Parathyroid adenoma (tissue), 2 donors: Measurements from ENCODE around the gene CCDC92B.

ENCODE experiments used
- H2AFZ ChIP-seq: fragments of 300-600 bp; sonication (generic); one replicate; pipeline ENCODE4 v1.7.0; 2017; ENCODE audit warnings: antibody characterized with exemption, mild to moderate bottlenecking
- H3K27ac ChIP-seq: fragments of 300-600 bp; sonication (generic); one replicate; pipeline ENCODE4 v1.7.0; 2017
- H3K27me3 ChIP-seq: fragments of 300-600 bp; sonication (generic); one replicate; pipeline ENCODE4 v1.7.0; 2017; ENCODE audit warnings: low read length; ENCODE audit not compliant: control insufficient read depth, insufficient read depth
- H3K36me3 ChIP-seq: fragments of 300-600 bp; sonication (generic); one replicate; pipeline ENCODE4 v1.7.0; 2017; ENCODE audit warnings: low read length; ENCODE audit not compliant: control insufficient read depth, insufficient read depth
- H3K4me1 ChIP-seq: fragments of 300-600 bp; sonication (generic); one replicate; pipeline ENCODE4 v1.7.0; 2017; ENCODE audit warnings: control low read depth
- H3K4me2 ChIP-seq: fragments of 300-600 bp; sonication (generic); one replicate; pipeline ENCODE4 v1.7.0; 2017; ENCODE audit warnings: low read length
- H3K4me3 ChIP-seq: fragments of 300-600 bp; sonication (generic); one replicate; pipeline ENCODE4 v1.7.0; 2017; ENCODE audit warnings: low read depth, low read length
- H3K79me2 ChIP-seq: fragments of 300-600 bp; sonication (generic); one replicate; pipeline ENCODE4 v1.7.0; 2017; ENCODE audit warnings: control low read depth
- H3K9ac ChIP-seq: fragments of 300-600 bp; sonication (generic); one replicate; pipeline ENCODE4 v1.7.0; 2017; ENCODE audit warnings: mild to moderate bottlenecking
- H3K9me3 ChIP-seq: fragments of 300-600 bp; sonication (generic); one replicate; pipeline ENCODE4 v1.7.0; 2017; ENCODE audit warnings: low read length; ENCODE audit not compliant: control insufficient read depth
- TF ChIP-seq, protein P1 (sequence below): fragments of 300-600 bp; sonication (generic); IDR thresholded peaks from one replicate; pipeline ENCODE4 v1.7.0; 2017; ENCODE audit warnings: antibody characterized with exemption, mild to moderate bottlenecking
- donor health status: primary hyperparathyroidism.

CCDC92B gene

DNA sequence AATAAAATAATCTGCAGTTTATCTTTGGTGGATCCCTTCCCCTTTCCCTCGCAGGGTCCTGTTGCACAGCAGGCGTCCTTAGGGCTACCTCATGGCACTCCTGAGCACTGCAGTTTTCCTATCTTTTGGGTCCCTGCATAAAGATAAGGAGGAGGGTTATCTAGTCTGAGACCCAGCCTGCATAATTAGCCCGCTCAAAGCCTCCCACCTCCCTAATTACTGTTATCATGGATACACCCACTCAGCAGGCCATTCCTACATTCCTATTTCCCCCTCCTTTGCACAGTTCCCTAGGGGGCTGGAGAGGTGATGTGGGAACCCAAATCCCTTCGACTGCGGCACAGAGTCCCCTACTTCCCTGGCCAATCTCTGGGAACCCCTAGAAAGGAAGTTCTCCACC lies 32.8 kb downstream of the CCDC92B start:
- TF ChIP-seq, protein P1, sequence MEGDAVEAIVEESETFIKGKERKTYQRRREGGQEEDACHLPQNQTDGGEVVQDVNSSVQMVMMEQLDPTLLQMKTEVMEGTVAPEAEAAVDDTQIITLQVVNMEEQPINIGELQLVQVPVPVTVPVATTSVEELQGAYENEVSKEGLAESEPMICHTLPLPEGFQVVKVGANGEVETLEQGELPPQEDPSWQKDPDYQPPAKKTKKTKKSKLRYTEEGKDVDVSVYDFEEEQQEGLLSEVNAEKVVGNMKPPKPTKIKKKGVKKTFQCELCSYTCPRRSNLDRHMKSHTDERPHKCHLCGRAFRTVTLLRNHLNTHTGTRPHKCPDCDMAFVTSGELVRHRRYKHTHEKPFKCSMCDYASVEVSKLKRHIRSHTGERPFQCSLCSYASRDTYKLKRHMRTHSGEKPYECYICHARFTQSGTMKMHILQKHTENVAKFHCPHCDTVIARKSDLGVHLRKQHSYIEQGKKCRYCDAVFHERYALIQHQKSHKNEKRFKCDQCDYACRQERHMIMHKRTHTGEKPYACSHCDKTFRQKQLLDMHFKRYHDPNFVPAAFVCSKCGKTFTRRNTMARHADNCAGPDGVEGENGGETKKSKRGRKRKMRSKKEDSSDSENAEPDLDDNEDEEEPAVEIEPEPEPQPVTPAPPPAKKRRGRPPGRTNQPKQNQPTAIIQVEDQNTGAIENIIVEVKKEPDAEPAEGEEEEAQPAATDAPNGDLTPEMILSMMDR: no peak
- H3K79me2 ChIP-seq: peaks cover 5% of the 10 kb centered on the region
- no peak overlapping the region for H3K4me3 ChIP-seq
- no peak overlapping the region for H3K4me2 ChIP-seq
- H3K27ac ChIP-seq: no peak overlapping the region
- no peaks in the 10 kb centered on the region for H3K27me3 ChIP-seq
- no peak overlapping the region for H3K9ac ChIP-seq
- no peaks in the 10 kb centered on the region for H3K36me3 ChIP-seq
- peaks cover 9% of the 10 kb centered on the region for H3K4me1 ChIP-seq
- no peaks in the 10 kb centered on the region for H3K9me3 ChIP-seq
- no peak overlapping the region for H2AFZ ChIP-seq

DNA sequence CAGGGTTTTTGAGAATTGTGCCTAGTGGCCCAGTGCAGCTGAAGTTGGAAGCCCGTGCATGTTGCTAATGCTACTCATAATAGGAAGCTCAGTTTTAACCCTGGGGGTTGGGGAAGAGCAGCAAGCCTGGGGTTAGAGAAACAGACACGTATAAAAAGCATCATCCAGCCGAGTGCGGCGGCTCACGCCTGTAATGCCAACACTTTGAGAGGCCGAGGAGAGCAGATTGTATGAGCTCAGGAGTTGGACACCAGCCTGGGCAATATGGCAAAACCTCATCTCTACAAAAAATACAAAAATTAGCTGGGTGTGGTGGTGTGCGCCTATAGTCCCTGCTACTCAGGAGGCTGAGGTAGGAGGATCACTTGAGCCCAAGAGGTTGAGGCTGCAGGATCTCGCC lies 35.6 kb downstream of the CCDC92B start:
- Histone ChIP-seq H3K36me3 (no peaks in the 10 kb centered on the region), H3K4me1 (peaks cover 19% of the 10 kb centered on the region), H3K27me3 (no peaks in the 10 kb centered on the region), H3K27ac (no peak overlapping the region), H3K79me2 (peaks cover 27% of the 10 kb centered on the region), H3K9ac (no peak overlapping the region), H2AFZ (no peak overlapping the region), H3K9me3 (no peaks in the 10 kb centered on the region), H3K4me2 (no peak overlapping the region), H3K4me3 (no peak overlapping the region)
- TF ChIP-seq, protein P1: no peak

DNA sequence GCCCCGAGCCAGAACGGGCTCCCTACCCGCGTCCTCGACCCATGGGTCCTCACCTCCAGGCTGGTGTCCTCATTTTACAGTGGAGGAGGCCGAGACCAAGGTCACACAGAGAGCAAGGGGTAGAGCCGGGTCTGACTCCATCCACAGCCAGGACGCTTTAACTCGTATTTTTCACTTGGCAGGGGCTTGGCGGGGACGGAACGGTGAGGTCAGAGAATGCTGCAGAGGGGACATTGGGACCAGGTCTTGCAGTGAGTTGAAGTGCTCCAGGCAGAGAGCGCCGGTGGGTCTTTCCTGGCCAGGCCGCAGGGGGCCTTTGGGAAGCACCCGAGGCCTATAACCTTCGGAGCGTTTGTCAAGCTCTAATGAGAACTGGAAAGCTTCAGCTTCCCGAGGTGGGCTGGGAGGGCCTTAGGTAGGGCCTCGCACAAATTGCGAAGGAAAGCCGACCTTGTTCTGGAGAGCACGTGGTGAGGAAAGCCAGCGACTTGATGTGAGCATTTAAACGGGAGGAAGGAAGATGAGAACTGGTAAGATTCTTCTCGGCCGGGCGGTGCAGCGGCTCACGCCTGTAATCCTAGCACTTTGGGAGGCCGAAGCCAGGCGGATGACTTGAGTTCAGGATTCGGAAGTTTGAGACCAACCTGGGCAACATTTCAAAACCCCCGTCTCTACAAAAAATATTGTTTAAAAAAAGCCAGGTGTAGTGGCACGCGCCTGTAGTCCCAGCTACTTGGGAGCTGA lies 37.0 kb downstream of the CCDC92B start:
- Histone ChIP-seq H3K4me1 (peaks cover 31% of the 10 kb centered on the region), H3K36me3 (no peaks in the 10 kb centered on the region), H3K27ac (peak overlapping the region; percentile 90)

DNA sequence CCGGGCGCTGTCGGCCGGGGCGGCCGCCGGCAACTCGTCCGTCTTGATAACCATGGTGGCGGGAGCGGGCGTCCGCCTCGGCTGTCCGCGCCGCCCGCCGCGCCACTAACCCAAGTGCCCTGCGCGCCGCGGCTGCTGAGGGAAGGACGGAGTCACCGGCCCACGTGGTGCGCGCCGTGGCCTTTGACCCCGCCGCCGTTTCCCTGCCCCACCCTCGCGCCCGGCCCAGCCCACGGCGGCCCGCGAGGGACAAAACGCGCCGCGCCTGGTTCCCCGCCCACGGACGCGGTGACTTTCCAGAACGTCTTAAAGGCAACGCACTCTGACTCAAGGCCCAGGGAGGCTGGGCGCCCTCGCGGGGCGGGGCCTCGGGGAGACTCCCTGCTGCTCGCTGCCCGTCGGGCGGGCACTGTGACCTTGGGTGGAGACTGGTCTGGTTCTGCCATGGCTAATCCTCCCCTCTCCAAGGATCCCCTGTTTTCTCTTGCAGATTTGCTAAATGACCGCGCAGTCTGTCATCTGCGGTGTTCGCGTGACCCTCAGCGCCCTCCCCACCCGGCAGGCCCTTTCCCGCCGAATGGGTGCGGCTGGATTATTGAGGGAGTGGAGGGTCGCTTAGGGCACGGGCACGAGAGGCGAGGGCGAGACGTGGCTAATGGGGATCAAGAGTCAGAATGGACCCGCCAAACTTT lies 37.7 kb downstream of the CCDC92B start, which contains the start of gene CLUH:
Gene CLUH, minus strand, starts transcription at position 157 of the 692 bp plus-strand sequence. Its CDS starts 103 bp downstream, at position 54.
- H3K27ac ChIP-seq: peak within 1 kb of the TSS; percentile 90
- no peaks in the 10 kb centered on the region for H3K9me3 ChIP-seq
- peaks cover 36% of the 10 kb centered on the region for H3K79me2 ChIP-seq
- TF ChIP-seq, protein P1: no peak
- peak within 1 kb of the TSS; percentile 64 for H3K9ac ChIP-seq
- peak within 1 kb of the TSS; percentile 82 for H3K4me3 ChIP-seq
- H3K27me3 ChIP-seq: no peaks in the 10 kb centered on the region
- H3K4me1 ChIP-seq: peaks cover 33% of the 10 kb centered on the region
- peak within 1 kb of the TSS; percentile 80 for H3K4me2 ChIP-seq
- no peaks in the 10 kb centered on the region for H3K36me3 ChIP-seq
- peak within 1 kb of the TSS; percentile 100 for H2AFZ ChIP-seq

More for the DNA sequence above, 37.0 kb downstream of the CCDC92B start:
- TF ChIP-seq, protein P1: no peak
- Histone ChIP-seq H3K27me3 (no peaks in the 10 kb centered on the region), H3K4me3 (peak overlapping the region; percentile 82), H3K79me2 (peaks cover 34% of the 10 kb centered on the region), H3K9ac (peak overlapping the region; percentile 64), H3K4me2 (peak overlapping the region; percentile 80), H2AFZ (peak overlapping the region; percentile 100), H3K9me3 (no peaks in the 10 kb centered on the region)
